ENCODE data around the gene AQP7. TPM values are rescaled to one million over a fixed set of nuclear protein-coding genes. Genes with fewer than 3 reads are reported as not detected.
A peak's percentile ranks its signal among the peaks of the same experiment; 100 is the strongest.

Gene AQP7
- total RNA-seq, 4 donors from 2014 or later: 14.1 to 51.6 (median 31.0) TPM

DNA sequence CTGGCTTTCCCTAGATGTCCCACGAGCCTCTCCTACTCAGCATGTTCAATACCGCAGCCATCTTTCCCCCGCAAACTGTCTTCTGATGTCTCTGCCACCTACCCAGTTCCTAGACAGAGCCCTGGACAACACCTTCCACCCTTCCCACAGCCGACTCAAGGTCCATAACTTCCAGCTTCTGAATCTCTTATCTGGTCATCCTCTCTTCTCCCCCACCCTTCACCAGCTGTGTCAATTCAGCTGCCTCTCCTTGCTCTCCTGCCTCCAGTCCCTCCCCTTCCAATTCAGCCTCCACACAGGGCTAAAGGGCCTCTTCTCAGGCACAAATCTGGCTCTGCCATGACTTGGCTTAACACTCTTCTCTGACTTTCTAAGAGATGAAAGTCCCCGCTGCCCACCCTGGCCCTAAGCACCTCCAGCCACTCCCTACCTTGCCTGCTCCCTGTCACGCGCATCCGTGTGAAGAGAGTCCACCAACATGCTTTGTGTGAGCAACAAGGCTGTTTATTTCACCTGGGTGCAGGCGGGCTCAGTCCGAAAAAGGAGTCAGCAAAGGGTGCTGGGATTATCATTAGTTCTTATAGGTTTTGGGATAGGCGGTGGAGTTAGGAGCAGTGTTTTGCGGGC lies 25.2 kb downstream of the AQP7 start:
- no peak for DNase-seq (ENCODE audit: low spot score in 2 of 2)
- Histone ChIP-seq H3K4me3 (no peak overlapping the region), H3K27ac (no peak overlapping the region), H3K9me3 (no peaks in the 10 kb centered on the region), H3K4me1 (peaks cover 0 to 7% (median 2%) of the 10 kb centered on the region in 4 donors), H3K36me3 (peaks cover 0 to 14% (median 0%) of the 10 kb centered on the region in 3 donors), H3K27me3 (no peaks in the 10 kb centered on the region)
- TF ChIP-seq POLR2A (IDR thresholded peaks at IDR 0.05) (no peak), EP300 (IDR thresholded peaks at IDR 0.05) (no peak)
- WGBS, 2 donors: 91 to 92% methylated on average over 12 of the region's 12 CpGs

DNA sequence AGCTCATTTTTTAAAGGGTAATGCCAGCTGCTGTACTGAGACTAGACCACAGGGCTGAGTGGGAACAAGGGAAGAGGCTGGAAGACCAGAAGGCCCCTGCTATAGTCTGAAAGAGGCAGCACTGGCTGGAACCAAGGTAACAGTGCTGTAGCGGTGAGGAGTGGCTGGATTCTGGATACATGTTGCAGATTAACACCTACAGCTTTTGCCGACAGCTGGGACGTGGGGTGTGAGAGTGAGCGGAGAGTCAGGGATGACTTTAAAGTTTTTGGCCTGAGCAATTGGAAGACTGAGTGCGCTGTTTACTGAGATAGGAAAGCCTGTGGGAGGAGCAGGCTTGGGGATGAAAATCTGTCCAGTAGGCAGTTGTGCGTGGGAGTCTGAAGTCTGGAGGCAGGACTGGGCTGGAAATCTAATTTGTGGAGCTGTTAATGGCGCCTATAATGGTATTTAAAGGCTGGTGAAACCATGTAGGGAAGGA lies 26.5 kb downstream of the AQP7 start:
- no peaks in the 10 kb centered on the region for H3K9me3 ChIP-seq
- peaks cover 0 to 7% (median 2%) of the 10 kb centered on the region in 4 donors for H3K4me1 ChIP-seq
- H3K27me3 ChIP-seq: no peaks in the 10 kb centered on the region
- H3K36me3 ChIP-seq: peaks cover 0 to 27% (median 1%) of the 10 kb centered on the region in 3 donors
- DNase-seq (ENCODE audit: low spot score in 2 of 2): no peak
- TF ChIP-seq EP300 (IDR thresholded peaks at IDR 0.05) (no peak), POLR2A (IDR thresholded peaks at IDR 0.05) (no peak), CTCF (IDR thresholded peaks at IDR 0.05) (no peak)
- WGBS, 2 donors: 78 to 82% methylated on average over 7 of the region's 7 CpGs
- no peak overlapping the region for H3K4me3 ChIP-seq
- no peak overlapping the region for H3K27ac ChIP-seq

DNA sequence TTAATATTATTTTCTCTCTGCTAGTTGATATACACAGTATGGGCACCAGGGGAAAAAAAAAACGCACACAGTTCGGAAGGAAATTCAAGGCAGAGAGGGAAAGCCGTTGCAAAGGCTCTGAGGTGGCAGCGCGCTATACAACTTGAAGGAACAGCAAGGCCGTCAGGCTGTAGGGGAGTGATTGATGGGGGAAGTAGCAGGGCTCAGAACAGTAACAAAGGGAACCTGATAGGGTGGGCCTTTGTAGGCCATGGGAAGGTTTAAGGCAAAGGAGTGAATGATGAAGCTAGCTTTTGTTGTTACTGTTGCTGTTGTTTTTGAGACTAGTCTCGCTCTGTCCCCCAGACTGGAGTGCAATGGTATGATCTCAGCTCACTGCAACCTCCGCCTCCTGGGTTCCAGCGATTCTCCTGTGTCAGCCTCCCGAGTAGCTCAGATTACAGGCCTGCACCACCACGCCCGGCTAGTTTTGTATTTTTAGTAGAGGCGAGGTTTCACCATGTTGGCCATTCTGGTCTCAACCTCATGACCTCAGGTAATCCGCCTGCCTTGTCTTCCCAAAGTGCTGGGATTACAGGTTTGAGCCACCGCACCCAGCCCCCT lies 27.0 kb downstream of the AQP7 start:
- TF ChIP-seq CTCF (IDR thresholded peaks at IDR 0.05) (no peak), POLR2A (IDR thresholded peaks at IDR 0.05) (no peak), EP300 (IDR thresholded peaks at IDR 0.05) (no peak)

DNA sequence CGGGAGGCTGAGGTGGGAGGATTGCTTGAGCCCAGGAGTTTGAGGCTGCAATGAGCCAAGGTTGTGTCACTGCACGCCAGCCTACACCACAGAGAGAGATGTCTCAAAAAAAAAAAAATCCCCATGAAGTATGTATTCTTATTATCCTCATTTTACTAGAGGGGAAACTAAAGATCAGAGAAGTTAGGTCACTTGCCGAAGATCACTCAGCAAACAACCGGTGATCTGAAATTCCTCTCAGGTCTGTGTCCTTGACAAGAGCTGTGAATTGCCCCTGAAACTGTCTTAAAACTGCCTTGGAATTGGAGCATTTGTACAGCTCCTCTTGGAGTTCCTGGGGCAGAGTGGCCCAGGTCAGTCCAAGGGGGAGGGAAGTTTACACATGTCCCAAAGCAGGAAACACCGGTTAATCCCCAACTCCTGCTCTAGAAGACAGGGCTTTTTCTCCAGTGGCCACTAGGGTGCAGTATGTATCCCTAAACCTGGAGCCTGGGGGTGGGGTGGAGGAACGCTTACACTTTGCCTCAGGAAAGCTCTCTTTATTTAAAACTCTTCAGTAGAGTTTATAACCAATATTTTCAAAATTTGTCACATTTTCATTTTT lies 27.6 kb downstream of the AQP7 start:
- DNase-seq (ENCODE audit: low spot score in 2 of 2): peak; percentile 67 to 87
- H3K9me3 ChIP-seq: no peaks in the 10 kb centered on the region
- peaks cover 3 to 39% (median 6%) of the 10 kb centered on the region in 3 donors for H3K36me3 ChIP-seq
- H3K4me3 ChIP-seq: peak overlapping the region in 2 of 4 donors; percentile 14 to 23
- H3K4me1 ChIP-seq: peaks cover 0 to 7% (median 2%) of the 10 kb centered on the region in 4 donors
- 61 to 62% methylated on average over 6 of the region's 6 CpGs for WGBS, 2 donors
- peak overlapping the region in 1 of 4 donors; percentile 3 for H3K27ac ChIP-seq
- no peaks in the 10 kb centered on the region for H3K27me3 ChIP-seq
- TF ChIP-seq POLR2A (IDR thresholded peaks at IDR 0.05) (no peak), CTCF (IDR thresholded peaks at IDR 0.05) (peak; percentile 78 to 87 (median 82)), EP300 (IDR thresholded peaks at IDR 0.05) (peak in 1 of 2 donors; percentile 22)

More for the DNA sequence above, 27.0 kb downstream of the AQP7 start:
- H3K27me3 ChIP-seq: no peaks in the 10 kb centered on the region
- WGBS, 2 donors: 50 to 51% methylated on average over 15 of the region's 15 CpGs
- H3K4me1 ChIP-seq: peaks cover 0 to 7% (median 2%) of the 10 kb centered on the region in 4 donors
- peak overlapping the region in 2 of 4 donors; percentile 14 to 23 for H3K4me3 ChIP-seq
- H3K36me3 ChIP-seq: peaks cover 0 to 33% (median 6%) of the 10 kb centered on the region in 3 donors
- no peaks in the 10 kb centered on the region for H3K9me3 ChIP-seq
- peak overlapping the region in 1 of 4 donors; percentile 3 for H3K27ac ChIP-seq
- no peak for DNase-seq (ENCODE audit: low spot score in 2 of 2)

DNA sequence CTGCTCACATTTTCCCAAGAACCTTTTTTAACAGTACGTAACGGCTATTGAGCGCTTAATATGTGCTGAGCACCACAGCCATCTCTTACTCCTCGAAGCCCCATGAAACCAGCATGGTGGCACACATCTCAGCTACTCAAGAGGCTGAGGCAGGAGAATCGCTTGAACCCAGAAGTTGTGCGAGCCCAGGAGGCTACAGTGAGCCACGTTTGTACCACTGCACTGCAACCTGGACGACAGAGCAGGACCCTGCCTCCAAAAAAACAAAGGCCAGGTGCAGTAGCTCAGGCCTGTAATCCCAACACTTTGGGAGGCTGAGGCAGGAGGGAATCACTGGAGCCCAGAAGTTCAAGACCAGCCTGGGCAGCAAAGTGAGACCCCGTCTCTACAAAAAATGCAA lies 28.2 kb downstream of the AQP7 start:
- H3K4me1 ChIP-seq: peaks cover 0 to 7% (median 2%) of the 10 kb centered on the region in 4 donors
- no peak overlapping the region for H3K4me3 ChIP-seq
- no peak for DNase-seq (ENCODE audit: low spot score in 2 of 2)
- no peak for TF ChIP-seq CTCF (IDR thresholded peaks at IDR 0.05)
- no peak for TF ChIP-seq POLR2A (IDR thresholded peaks at IDR 0.05)
- H3K9me3 ChIP-seq: no peaks in the 10 kb centered on the region
- H3K36me3 ChIP-seq: peaks cover 3 to 44% (median 6%) of the 10 kb centered on the region in 3 donors
- 85 to 87% methylated on average over 9 of the region's 9 CpGs for WGBS, 2 donors
- H3K27me3 ChIP-seq: no peaks in the 10 kb centered on the region
- H3K27ac ChIP-seq: no peak overlapping the region
